HG03521 (cell line): ENCODE data around the gene ATG4D.

ENCODE experiments used
- ATAC-seq: cut with Tn5 transposase; IDR thresholded peaks from one replicate; pipeline ENCODE4 v1.9.1; 2021; ENCODE audit warnings: mild to moderate bottlenecking, moderate library complexity; ENCODE audit not compliant: unreplicated experiment

Gene ATG4D

GRCh38 chr19:10574462-10574861 lies 30.8 kb downstream of the ATG4D start:
- ATAC-seq = no peak

- ATAC-seq = no peak
These were observed 31.5 kb downstream of the ATG4D start for GRCh38 chr19:10575011-10575716.

- no peak for ATAC-seq
These were observed 34.2 kb downstream of the ATG4D start for GRCh38 chr19:10577951-10578350.

- ATAC-seq = no peak
These were observed 37.4 kb downstream of the ATG4D start for GRCh38 chr19:10580979-10581631.

GRCh38 chr19:10582091-10582490 lies 38.4 kb downstream of the ATG4D start:
- no peak for ATAC-seq

GRCh38 chr19:10583036-10583776 lies 39.5 kb downstream of the ATG4D start:
- ATAC-seq = no peak

- no peak for ATAC-seq
These were observed 42.7 kb downstream of the ATG4D start for GRCh38 chr19:10586396-10586795.

- ATAC-seq = no peak
These were observed 43.5 kb downstream of the ATG4D start, which contains the start of gene AP1M2 for GRCh38 chr19:10587022-10587838. Gene AP1M2 (minus strand): TSS chr19:10587312. CDS start chr19:10587231, 81 bp downstream.

GRCh38 chr19:10587839-10588150 lies 44.1 kb downstream of the ATG4D start:
- ATAC-seq = no peak

GRCh38 chr19:10593148-10593547 lies 49.4 kb downstream of the ATG4D start:
- no peak for ATAC-seq

GRCh38 chr19:10593820-10594637 lies 50.3 kb downstream of the ATG4D start:
- ATAC-seq = no peak

GRCh38 chr19:10600149-10600548 lies 56.4 kb downstream of the ATG4D start:
- no peak for ATAC-seq

GRCh38 chr19:10601999-10602329 lies 58.3 kb downstream of the ATG4D start:
- no peak for ATAC-seq

- peak; percentile 64 for ATAC-seq
These were observed 58.8 kb downstream of the ATG4D start for GRCh38 chr19:10602330-10603083.
